H1 (cell line): ENCODE measurements around the gene CFB. TPM values are rescaled to one million over a fixed set of nuclear protein-coding genes. Genes with fewer than 3 reads are reported as not detected.

ENCODE experiments used
- CTCF ChIA-PET: fragments of 300-600 bp; sonication (Branson Sonifier 250); formaldehyde crosslinking; loops from one replicate; lab custom pipeline; 2021; ENCODE audit not compliant: partially characterized antibody; lab: Charles Lee
- POLR2A ChIA-PET: fragments of 300-600 bp; sonication (Branson Sonifier 250); formaldehyde crosslinking; loops from one replicate; lab custom pipeline; 2021; ENCODE audit warnings: inconsistent platforms; ENCODE audit not compliant: partially characterized antibody; lab: Charles Lee
- DNase-seq, 2 experiments: peaks; one replicate each; pipeline versions ENCODE4 v3.0.0 to v3.0.0-alpha.2; 2010 to 2022; ENCODE audit warnings: low spot score in 2 of 2, low read depth in 1 of 2, mixed read lengths in 1 of 2
- FAIRE-seq: peaks from 2 replicates; lab custom pipeline; 2011; peaks lifted over from hg19 to GRCh38; lab: Jason Lieb, UNC
- H2AFZ ChIP-seq: 2 replicates; pipeline ENCODE4 v1.8.1; 2012; ENCODE audit warnings: low read length, inconsistent platforms
- H2AK5ac ChIP-seq: 2 replicates; pipeline ENCODE4 v1.6.1; 2013; ENCODE audit warnings: low read depth, low read length
- H2BK120ac ChIP-seq: replicated peaks from 2 replicates; pipeline ENCODE3; 2013; ENCODE audit warnings: low read depth, low read length, inconsistent platforms
- H2BK12ac ChIP-seq: 2 replicates; pipeline ENCODE4 v1.6.1; 2013; ENCODE audit warnings: low read depth, low read length
- H2BK15ac ChIP-seq: 2 replicates; pipeline ENCODE4 v1.6.1; 2013; ENCODE audit warnings: low read length
- H2BK20ac ChIP-seq: 2 replicates; pipeline ENCODE4 v1.6.1; 2013; ENCODE audit warnings: low read length
- H2BK5ac ChIP-seq: 2 replicates; pipeline ENCODE4 v1.6.1; 2013; ENCODE audit warnings: low read depth, low read length
- H3K14ac ChIP-seq: 2 replicates; pipeline ENCODE4 v1.6.1; 2013; ENCODE audit warnings: inconsistent platforms; ENCODE audit not compliant: insufficient read length
- H3K18ac ChIP-seq: 2 replicates; pipeline ENCODE4 v1.6.1; 2013; ENCODE audit warnings: low read length; ENCODE audit errors: extremely low read depth
- H3K23ac ChIP-seq: 2 replicates; pipeline ENCODE4 v1.6.1; 2013; ENCODE audit warnings: inconsistent platforms; ENCODE audit not compliant: insufficient read length
- H3K23me2 ChIP-seq: 2 replicates; pipeline ENCODE4 v1.6.1; 2013; ENCODE audit warnings: low read depth, low read length
- H3K27ac ChIP-seq: 2 replicates; pipeline ENCODE4 v1.6.1; 2011; ENCODE audit warnings: low read depth, low read length, inconsistent platforms
- H3K27me3 ChIP-seq, 4 experiments: replicated peaks in 1 of 4; 1 replicate in 1 of 4; 2 replicates in 3 of 4; pipeline versions ENCODE4 v1.6.1 to v1.8.1; 2011 to 2013; ENCODE audit warnings: low read length in 3 of 4, mild to moderate bottlenecking in 3 of 4, inconsistent platforms in 2 of 4, mixed read lengths in 2 of 4, moderate library complexity in 1 of 4; ENCODE audit not compliant: control insufficient read depth in 3 of 4, insufficient read depth in 3 of 4; ENCODE audit errors: extremely low read depth in 1 of 4
- H3K36me3 ChIP-seq, 4 experiments: 2 replicates each; pipeline versions ENCODE4 v1.6.1 to v1.8.1; 2011 to 2013; ENCODE audit warnings: mild to moderate bottlenecking in 4 of 4, low read length in 3 of 4, moderate library complexity in 2 of 4, control low read depth in 1 of 4, inconsistent platforms in 1 of 4; ENCODE audit not compliant: insufficient read depth in 4 of 4, control insufficient read depth in 2 of 4
- H3K4ac ChIP-seq: replicated peaks from 2 replicates; pipeline ENCODE3; 2013; ENCODE audit warnings: low read length, low read depth, mixed read lengths, inconsistent platforms; ENCODE audit not compliant: insufficient read length
- H3K4me1 ChIP-seq, 4 experiments: replicated peaks in 1 of 4; 1 replicate in 1 of 4; 2 replicates in 3 of 4; pipeline versions ENCODE4 v1.6.1 to v1.8.1; 2011 to 2013; ENCODE audit warnings: low read length in 3 of 4, inconsistent platforms in 2 of 4, mixed read lengths in 1 of 4; ENCODE audit not compliant: insufficient read depth in 4 of 4, control insufficient read depth in 3 of 4
- H3K4me2 ChIP-seq, 2 experiments: 2 replicates each; pipeline versions ENCODE4 v1.6.1 to v1.8.1; 2011 to 2013; ENCODE audit warnings: low read depth in 2 of 2, low read length in 2 of 2, control low read depth in 1 of 2, inconsistent platforms in 1 of 2, mild to moderate bottlenecking in 1 of 2; ENCODE audit not compliant: insufficient read depth in 1 of 2
- H3K4me3 ChIP-seq, 4 experiments: fragments of 200-600, 300-600 bp in 1 of 4; sonication (generic), shearing (Covaris generic), sonication (Bioruptor Twin) in 1 of 4; 2 replicates each; pipeline versions ENCODE4 v1.5.1 to v1.8.1; 2011 to 2016; ENCODE audit warnings: low read length in 4 of 4, low read depth in 3 of 4, control low read depth in 2 of 4, inconsistent platforms in 2 of 4, mild to moderate bottlenecking in 2 of 4, mixed read lengths in 1 of 4, moderate library complexity in 1 of 4; ENCODE audit not compliant: insufficient read depth in 2 of 4; ENCODE audit errors: extremely low read depth in 1 of 4
- H3K56ac ChIP-seq: replicated peaks from 2 replicates; pipeline ENCODE3; 2013; ENCODE audit warnings: low read depth, mild to moderate bottlenecking, mixed read lengths, low read length, inconsistent platforms; ENCODE audit not compliant: insufficient read length
- H3K79me1 ChIP-seq: 2 replicates; pipeline ENCODE4 v1.6.1; 2013; ENCODE audit warnings: low read depth, low read length, control low read depth
- H3K79me2 ChIP-seq, 2 experiments: 2 replicates each; pipeline versions ENCODE4 v1.6.1 to v1.8.1; 2012 to 2013; ENCODE audit warnings: low read length in 2 of 2, mild to moderate bottlenecking in 2 of 2, inconsistent platforms in 1 of 2; ENCODE audit not compliant: insufficient read depth in 2 of 2, control insufficient read depth in 1 of 2
- H3K9ac ChIP-seq, 4 experiments: replicated peaks in 1 of 4; 1 replicate in 1 of 4; 2 replicates in 3 of 4; pipeline versions ENCODE4 v1.6.1 to v1.8.1; 2011 to 2013; ENCODE audit warnings: low read depth in 3 of 4, low read length in 3 of 4, control low read depth in 2 of 4, mild to moderate bottlenecking in 2 of 4, moderate library complexity in 2 of 4, inconsistent platforms in 1 of 4; ENCODE audit errors: extremely low read depth in 1 of 4
- H3K9me3 ChIP-seq, 2 experiments: 2 replicates each; pipeline versions ENCODE4 v1.6.1 to v1.8.1; 2012 to 2013; ENCODE audit warnings: mild to moderate bottlenecking in 2 of 2, moderate library complexity in 2 of 2, control low read depth in 1 of 2, inconsistent platforms in 1 of 2, low read depth in 1 of 2, low read length in 1 of 2, mixed read lengths in 1 of 2; ENCODE audit not compliant: insufficient read depth in 2 of 2
- H4K20me1 ChIP-seq, 2 experiments: replicated peaks in 1 of 2; 2 replicates each; pipeline versions ENCODE3 to v1.8.1; 2011 to 2013; ENCODE audit warnings: inconsistent platforms in 2 of 2, low read length in 2 of 2, mild to moderate bottlenecking in 1 of 2; ENCODE audit not compliant: insufficient read depth in 2 of 2, control insufficient read depth in 1 of 2
- H4K5ac ChIP-seq: 2 replicates; pipeline ENCODE4 v1.6.1; 2013; ENCODE audit warnings: low read length, low read depth, mixed read lengths, inconsistent platforms; ENCODE audit not compliant: insufficient read length
- H4K8ac ChIP-seq: 2 replicates; pipeline ENCODE4 v1.8.0; 2013; ENCODE audit warnings: mild to moderate bottlenecking, moderate library complexity, low read length, inconsistent platforms; ENCODE audit not compliant: insufficient read depth; ENCODE audit errors: extremely low read depth
- H4K91ac ChIP-seq: replicated peaks from 2 replicates; pipeline ENCODE3; 2013; ENCODE audit warnings: low read length, mixed read lengths, inconsistent platforms; ENCODE audit not compliant: insufficient read length
- CBX5 ChIP-seq: fragments of 300-800, 300-1000 bp; sonication (generic); IDR thresholded peaks from 2 replicates; pipeline ENCODE4 v1.7.1; 2016; ENCODE audit warnings: antibody characterized with exemption, low read length, low read depth
- CBX8 ChIP-seq: fragments of 300-800, 300-1000 bp; sonication (generic); IDR thresholded peaks from 2 replicates; pipeline ENCODE4 v1.7.1; 2016; ENCODE audit warnings: low read depth, low read length, borderline replicate concordance
- POLR2A ChIP-seq, 2 experiments: IDR thresholded peaks; 1 replicate in 1 of 2; 2 replicates in 1 of 2; pipeline ENCODE4 v1.6.1; 2011; ENCODE audit warnings: low read depth in 2 of 2, low read length in 2 of 2, mild to moderate bottlenecking in 2 of 2; ENCODE audit errors: control extremely low read depth in 1 of 2
- SAP30 ChIP-seq: fragments of 300-600 bp; sonication (generic); IDR thresholded peaks from 2 replicates; pipeline ENCODE4 v1.7.1; 2012; ENCODE audit warnings: low read length, moderate library complexity, mild to moderate bottlenecking, inconsistent platforms; ENCODE audit not compliant: insufficient read depth, insufficient replicate concordance
- SIRT6 ChIP-seq: IDR thresholded peaks from one replicate; pipeline ENCODE4 v1.7.1; 2012; ENCODE audit warnings: low read length, inconsistent platforms
- SP1 ChIP-seq: IDR thresholded peaks from 2 replicates; pipeline ENCODE4 v1.6.1; 2011; ENCODE audit warnings: low read depth, low read length
- YY1 ChIP-seq: IDR thresholded peaks from 2 replicates; pipeline ENCODE4 v1.6.1; 2011; ENCODE audit warnings: low read depth, mild to moderate bottlenecking, low read length
- WGBS, 2 experiments: shearing (Covaris generic) in 1 of 2; methylation state at CpG; one replicate each; pipeline versions ENCODE4 v1.1.6 to v1.1.7; 2013 to 2015; ENCODE audit warnings: low lambda C conversion rate in 2 of 2, mixed read lengths in 2 of 2, inconsistent platforms in 1 of 2, low coverage in 1 of 2, missing lambda C conversion rate in 1 of 2; ENCODE audit not compliant: insufficient replicate concordance in 2 of 2, insufficient coverage in 1 of 2, insufficient read length in 1 of 2; ENCODE audit errors: extremely low coverage in 1 of 2, missing lambda C conversion rate in 1 of 2; 5-methylcytosine and 5-hydroxymethylcytosine counted together
- polyA plus RNA-seq, 7 experiments: library from polyadenylated mRNA; depleted of rRNA in 3 of 7; stranded (reverse) in 5 of 7; unstranded in 2 of 7; fragments of >200 nt in 5 of 7; fragments of 200-250 nt in 2 of 7; gene quantifications; 1 replicate in 5 of 7; 2 replicates in 1 of 7; 4 replicates in 1 of 7; pipeline versions ENCODE4 v1.2.1 to v1.2.3, GENCODE V29; 2011 to 2013; ENCODE audit warnings: missing spikeins in 2 of 7, mixed read lengths in 2 of 7
- total RNA-seq: library from RNA; stranded (reverse); fragmentation: NEBNext Ultra II Directional; extraction: Animal tissue kit (Norgen Biotek cat#: 25700); gene quantifications from 2 replicates; pipeline ENCODE4 v1.2.1, GENCODE V29; 2021

The CFB gene
- total and polyA plus RNA-seq, 2 of the 8 experiments (the other 6 are each of a cell fraction or from before 2014, with no cell fraction given) = 0.09 TPM; not detected in 1

DNA sequence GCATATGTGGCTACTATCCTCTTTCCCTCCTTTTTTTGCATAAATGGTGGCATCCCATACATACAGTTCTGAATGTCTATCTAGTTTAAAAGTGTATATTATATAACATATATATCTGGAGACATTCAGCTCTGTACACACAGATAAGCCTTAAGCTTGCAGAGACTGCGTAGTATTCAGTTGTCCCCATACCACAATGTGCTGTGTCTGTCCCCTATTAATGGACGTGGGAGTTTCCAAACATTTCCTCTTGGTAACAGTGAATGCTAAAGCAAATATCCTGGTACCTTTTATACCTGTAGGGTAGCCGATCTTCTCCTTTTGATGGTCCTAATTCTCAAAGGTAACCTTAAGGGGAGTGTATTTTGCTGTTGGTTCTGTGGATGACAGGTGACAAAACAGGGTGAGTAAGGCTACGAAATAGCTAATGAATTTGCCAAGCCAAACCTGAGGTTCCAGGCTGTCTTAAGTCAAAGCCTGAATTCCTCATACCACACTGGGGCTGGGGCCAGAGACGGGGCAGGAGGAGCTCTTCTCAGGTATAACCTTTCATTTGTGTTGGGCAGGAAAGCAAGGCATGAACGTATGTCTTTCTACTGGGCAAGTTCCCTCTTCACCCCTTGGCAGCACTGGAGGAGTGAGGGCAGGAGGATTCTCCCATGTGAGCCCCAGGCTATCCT is 26.1 kb upstream of the CFB start:
- Histone ChIP-seq H3K27ac (no peak overlapping the region), H3K9ac (no peak overlapping the region), H3K18ac (no peak overlapping the region), H4K20me1 (no peaks in the 10 kb centered on the region), H2AFZ (no peak overlapping the region), H3K9me3 (no peaks in the 10 kb centered on the region), H3K4me3 (no peak overlapping the region), H3K4ac (no peak overlapping the region), H4K8ac (no peak overlapping the region), H3K79me2 (no peaks in the 10 kb centered on the region), H3K14ac (no peak overlapping the region), H3K27me3 (no peaks in the 10 kb centered on the region), H2BK5ac (no peak overlapping the region), H3K36me3 (no peaks in the 10 kb centered on the region), H3K56ac (no peak overlapping the region), H3K23ac (no peak overlapping the region), H2BK12ac (no peak overlapping the region), H4K91ac (no peak overlapping the region), H2BK120ac (no peak overlapping the region), H3K4me1 (no peaks in the 10 kb centered on the region), H3K23me2 (no peaks in the 10 kb centered on the region; the same call in 1 of the 2 replicates), H4K5ac (no peak overlapping the region), H2BK15ac (no peak overlapping the region), H3K4me2 (no peak overlapping the region), H3K79me1 (no peaks in the 10 kb centered on the region), H2BK20ac (no peak overlapping the region), H2AK5ac (no peak overlapping the region)
- POLR2A ChIA-PET = interaction anchor here (0.9 to 2.7 kb wide), 5 partner anchors 13 to 52 kb away, joined by 3 to 12 read pairs (median 5); partner anchors contain the start of genes DXO, EHMT2 and ZBTB12
- CTCF ChIA-PET = interaction anchor here (0.8 to 4.6 kb wide), 4 partner anchors 31 to 177 kb away, joined by 3 to 26 read pairs (median 4); no protein-coding TSS in a partner anchor
- WGBS, 2 experiments = 80% methylated on average over 6 of the region's 6 CpGs; no CpG with 5 or more reads in 1 of the 2 experiments
- FAIRE-seq = no peak
- no peak for DNase-seq
- TF ChIP-seq CBX5 = no peak
- no peak for TF ChIP-seq YY1
- TF ChIP-seq SIRT6 = no peak
- TF ChIP-seq CBX8 = no peak
- no peak for TF ChIP-seq POLR2A (IDR thresholded peaks at IDR 0.05; ENCODE audit: control extremely low read depth in 1 of 2, low read depth in 2 of 2, low read length in 2 of 2)
- TF ChIP-seq SP1 = no peak
- TF ChIP-seq SAP30 = no peak
